ENCODE measurements around the gene CPAMD8. TPM values are rescaled to one million over a fixed set of nuclear protein-coding genes. Genes with fewer than 3 reads are reported as not detected.
"Not testable (repeated sequence)": the region's sequence is repeated elsewhere in the genome, so short reads cannot be mapped to it uniquely, and the experiment has no call there.

Gene CPAMD8
- polyA plus RNA-seq, 1 donor, result 2.4 TPM

GRCh38 chr19:17041976-17042375, 15.4 kb upstream of the CPAMD8 start:
- peak; percentile 19 for DNase-seq (ENCODE audit: low read depth)

GRCh38 chr19:17037966-17038500, 11.4 kb upstream of the CPAMD8 start:
- no peak for DNase-seq (ENCODE audit: low read depth)

- no peak for DNase-seq (ENCODE audit: low read depth)
Measured at GRCh38 chr19:17037184-17037583, 10.6 kb upstream of the CPAMD8 start.

GRCh38 chr19:17036640-17037039, 10.0 kb upstream of the CPAMD8 start:
- no peak for DNase-seq (ENCODE audit: low read depth)

- no peak for DNase-seq (ENCODE audit: low read depth)
Measured at GRCh38 chr19:17035842-17036424, 9.3 kb upstream of the CPAMD8 start.

- no peak for DNase-seq (ENCODE audit: low read depth)
Measured at GRCh38 chr19:17031741-17032140, 5.1 kb upstream of the CPAMD8 start.

GRCh38 chr19:17027535-17027975, 945 bp upstream of the CPAMD8 start:
- DNase-seq (ENCODE audit: low read depth), result no peak

GRCh38 chr19:17025991-17026658, 485 bp downstream of the CPAMD8 start:
- no peak for DNase-seq (ENCODE audit: low read depth)

GRCh38 chr19:17025361-17025760, 1.2 kb downstream of the CPAMD8 start:
- DNase-seq (ENCODE audit: low read depth), result no peak

- not testable (repeated sequence) for DNase-seq (ENCODE audit: low read depth)
Measured at GRCh38 chr19:17024941-17025340, 1.7 kb downstream of the CPAMD8 start.

GRCh38 chr19:17023805-17024204, 2.8 kb downstream of the CPAMD8 start:
- no peak for DNase-seq (ENCODE audit: low read depth)

- no peak for DNase-seq (ENCODE audit: low read depth)
Measured at GRCh38 chr19:17022738-17023137, 3.9 kb downstream of the CPAMD8 start.

- no peak for DNase-seq (ENCODE audit: low read depth)
Measured at GRCh38 chr19:17021793-17022590, 4.6 kb downstream of the CPAMD8 start.

GRCh38 chr19:17021328-17021727, 5.3 kb downstream of the CPAMD8 start:
- no peak for DNase-seq (ENCODE audit: low read depth)

GRCh38 chr19:17020823-17021222, 5.8 kb downstream of the CPAMD8 start:
- DNase-seq (ENCODE audit: low read depth), result no peak

GRCh38 chr19:17020385-17020784, 6.2 kb downstream of the CPAMD8 start:
- no peak for DNase-seq (ENCODE audit: low read depth)

- not testable (repeated sequence) for DNase-seq (ENCODE audit: low read depth)
Measured at GRCh38 chr19:17014212-17014861, 12.3 kb downstream of the CPAMD8 start.

- DNase-seq (ENCODE audit: low read depth), result no peak
Measured at GRCh38 chr19:17011485-17011884, 15.1 kb downstream of the CPAMD8 start.

GRCh38 chr19:17006579-17006978, 20.0 kb downstream of the CPAMD8 start:
- DNase-seq (ENCODE audit: low read depth), result no peak

- no peak for DNase-seq (ENCODE audit: low read depth)
Measured at GRCh38 chr19:17005000-17005399, 21.6 kb downstream of the CPAMD8 start.

GRCh38 chr19:17004386-17004785, 22.2 kb downstream of the CPAMD8 start:
- DNase-seq (ENCODE audit: low read depth), result no peak

GRCh38 chr19:17002455-17002854, 24.2 kb downstream of the CPAMD8 start:
- no peak for DNase-seq (ENCODE audit: low read depth)
